ENCODE results near the gene CEMIP.

CEMIP gene

GRCh38 chr15:80856400-80856799 lies 77.2 kb downstream of the CEMIP start:
- no peak for DNase-seq (ENCODE audit: low read depth in 1 of 2, low spot score in 1 of 2)
- in situ Hi-C loops (cut with HindIII; ENCODE audit: low pct_unique_long_range_greater_than_20kb, low sequenced_read_pairs): no loop called here
- TF ChIP-seq JUND (IDR thresholded peaks at IDR 0.05; ENCODE audit: low read depth): no peak

GRCh38 chr15:80856809-80857377 lies 77.7 kb downstream of the CEMIP start:
- in situ Hi-C loops (cut with HindIII; ENCODE audit: low pct_unique_long_range_greater_than_20kb, low sequenced_read_pairs): no loop called here
- peak; percentile 62 to 75 for DNase-seq (ENCODE audit: low read depth in 1 of 2, low spot score in 1 of 2)
- TF ChIP-seq JUND (IDR thresholded peaks at IDR 0.05; ENCODE audit: low read depth): no peak

DNA sequence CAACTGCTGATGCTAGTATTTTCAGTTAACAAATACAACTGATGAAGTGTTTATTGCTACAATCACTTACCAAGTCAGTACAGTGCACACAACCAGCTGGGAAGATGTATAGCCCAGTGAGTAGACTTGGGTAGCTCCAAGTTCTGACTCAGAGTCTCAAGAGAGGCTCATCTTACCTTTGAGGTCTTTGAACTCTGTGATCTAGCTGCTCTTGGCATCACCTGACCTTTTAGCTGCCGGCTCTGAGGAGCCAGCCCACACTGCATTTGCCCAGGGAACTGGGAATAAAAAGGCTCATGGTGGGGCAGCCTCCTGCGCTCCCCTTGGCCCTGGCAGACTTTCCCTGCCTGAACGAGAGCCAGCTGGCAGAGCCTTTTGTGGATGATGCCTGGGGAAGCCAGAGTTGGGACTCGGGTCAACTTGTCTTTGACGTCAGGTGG lies 82.6 kb downstream of the CEMIP start:
- TF ChIP-seq JUND (IDR thresholded peaks at IDR 0.05; ENCODE audit: low read depth): no peak
- in situ Hi-C loops (cut with HindIII; ENCODE audit: low pct_unique_long_range_greater_than_20kb, low sequenced_read_pairs): no loop called here
- no peak for DNase-seq (ENCODE audit: low read depth in 1 of 2, low spot score in 1 of 2)

- TF ChIP-seq JUND (IDR thresholded peaks at IDR 0.05; ENCODE audit: low read depth): no peak
- in situ Hi-C loops (cut with HindIII; ENCODE audit: low pct_unique_long_range_greater_than_20kb, low sequenced_read_pairs): no loop called here
- DNase-seq (ENCODE audit: low read depth in 1 of 2, low spot score in 1 of 2): no peak
These were observed 85.5 kb downstream of the CEMIP start for GRCh38 chr15:80864666-80865065.

GRCh38 chr15:80866936-80867335 lies 87.8 kb downstream of the CEMIP start:
- DNase-seq (ENCODE audit: low read depth in 1 of 2, low spot score in 1 of 2): no peak
- in situ Hi-C loops (cut with HindIII; ENCODE audit: low pct_unique_long_range_greater_than_20kb, low sequenced_read_pairs): no loop called here
- TF ChIP-seq JUND (IDR thresholded peaks at IDR 0.05; ENCODE audit: low read depth): no peak

DNA sequence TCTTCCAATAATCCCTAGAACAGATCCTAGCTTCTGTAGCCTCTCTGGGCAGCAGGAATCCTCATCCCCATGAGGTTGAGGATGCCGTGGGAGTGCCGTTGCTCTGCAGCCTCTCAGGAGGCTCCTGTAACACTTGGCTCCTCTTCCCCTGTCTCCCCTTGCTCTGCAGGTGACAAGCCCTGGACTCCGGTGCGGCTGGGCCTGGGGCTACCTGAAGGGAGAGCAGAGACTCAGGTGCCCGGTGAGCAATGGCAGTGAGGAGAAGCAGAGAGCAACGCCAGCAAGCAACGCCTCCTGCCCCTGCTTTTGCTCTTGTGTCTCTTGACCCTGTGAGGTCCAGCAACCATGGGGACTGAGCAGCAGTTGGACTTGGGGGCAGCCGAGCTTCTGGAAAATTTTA lies 91.2 kb downstream of the CEMIP start:
- DNase-seq (ENCODE audit: low read depth in 1 of 2, low spot score in 1 of 2): no peak
- TF ChIP-seq JUND (IDR thresholded peaks at IDR 0.05; ENCODE audit: low read depth): no peak
- in situ Hi-C loops (cut with HindIII; ENCODE audit: low pct_unique_long_range_greater_than_20kb, low sequenced_read_pairs): no loop called here

DNA sequence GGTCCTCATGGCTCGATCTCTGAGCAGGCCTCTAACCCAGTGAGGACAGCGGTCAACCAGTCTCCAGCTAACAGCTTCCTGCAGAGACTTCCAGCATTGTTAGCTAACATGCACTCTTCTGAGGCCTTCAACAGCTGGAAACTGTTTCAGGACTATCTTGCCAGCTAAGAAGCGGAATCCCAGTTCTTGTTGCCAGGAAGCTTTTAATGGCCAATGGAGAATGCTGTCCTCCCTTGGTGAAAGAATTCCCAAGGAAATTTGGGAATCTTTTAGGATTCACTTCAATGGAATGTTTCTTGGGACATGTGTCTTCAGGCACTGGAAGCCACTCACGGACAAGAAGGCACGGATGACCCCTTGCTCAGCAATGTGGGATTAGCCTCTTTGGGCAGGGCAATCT lies 91.7 kb downstream of the CEMIP start:
- in situ Hi-C loops (cut with HindIII; ENCODE audit: low pct_unique_long_range_greater_than_20kb, low sequenced_read_pairs): no loop called here
- TF ChIP-seq JUND (IDR thresholded peaks at IDR 0.05; ENCODE audit: low read depth): no peak
- DNase-seq (ENCODE audit: low read depth in 1 of 2, low spot score in 1 of 2): no peak

- in situ Hi-C loops (cut with HindIII; ENCODE audit: low pct_unique_long_range_greater_than_20kb, low sequenced_read_pairs): no loop called here
- DNase-seq (ENCODE audit: low read depth in 1 of 2, low spot score in 1 of 2): no peak
- TF ChIP-seq JUND (IDR thresholded peaks at IDR 0.05; ENCODE audit: low read depth): no peak
These were observed 92.7 kb downstream of the CEMIP start for GRCh38 chr15:80871858-80872257.

- in situ Hi-C loops (cut with HindIII; ENCODE audit: low pct_unique_long_range_greater_than_20kb, low sequenced_read_pairs): no loop called here
- TF ChIP-seq JUND (IDR thresholded peaks at IDR 0.05; ENCODE audit: low read depth): no peak
- DNase-seq (ENCODE audit: low read depth in 1 of 2, low spot score in 1 of 2): no peak
These were observed 94.3 kb downstream of the CEMIP start for GRCh38 chr15:80873366-80873952.

DNA sequence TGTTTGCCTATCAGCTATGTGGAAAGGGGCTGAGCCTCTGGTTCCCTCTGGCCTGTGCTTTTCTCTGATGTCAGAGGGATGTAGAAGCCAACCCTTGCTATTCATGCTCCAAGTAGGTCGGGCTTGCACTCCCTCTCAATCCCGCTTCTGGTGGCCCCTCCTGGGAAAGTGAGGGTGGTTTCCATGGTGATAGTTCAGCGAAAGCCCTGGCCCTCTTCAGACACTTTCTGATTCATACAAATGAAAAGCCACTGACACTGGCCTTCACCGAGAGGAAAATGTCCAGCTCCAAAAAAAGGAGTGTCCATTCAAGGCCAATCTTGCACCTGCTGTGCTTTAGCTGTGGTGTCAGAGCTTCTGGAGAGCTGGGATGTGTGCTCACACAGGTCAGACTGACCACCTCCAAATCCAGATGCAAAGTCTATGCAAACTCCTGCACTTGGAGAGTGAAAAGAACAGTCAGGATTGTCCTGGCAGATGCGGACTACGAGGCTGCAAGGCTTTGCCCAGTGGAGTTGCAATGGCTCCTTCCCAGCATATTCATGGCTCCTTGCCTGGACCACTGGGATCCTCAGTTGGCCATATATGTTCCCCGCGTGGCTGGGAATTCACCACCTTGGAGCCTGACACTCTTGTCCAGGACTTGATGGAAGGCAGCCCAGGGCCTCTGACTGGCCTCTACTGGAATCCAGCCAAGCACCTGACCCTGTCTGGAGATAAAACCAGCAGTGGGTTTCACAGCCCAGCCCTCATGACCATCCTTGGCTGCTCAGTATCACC lies 96.6 kb downstream of the CEMIP start:
- no peak for DNase-seq (ENCODE audit: low read depth in 1 of 2, low spot score in 1 of 2)
- in situ Hi-C loops (cut with HindIII; ENCODE audit: low pct_unique_long_range_greater_than_20kb, low sequenced_read_pairs): no loop called here
- no peak for TF ChIP-seq JUND (IDR thresholded peaks at IDR 0.05; ENCODE audit: low read depth)

- TF ChIP-seq JUND (IDR thresholded peaks at IDR 0.05; ENCODE audit: low read depth): no peak
- in situ Hi-C loops (cut with HindIII; ENCODE audit: low pct_unique_long_range_greater_than_20kb, low sequenced_read_pairs): no loop called here
- DNase-seq (ENCODE audit: low read depth in 1 of 2, low spot score in 1 of 2): no peak
These were observed 97.1 kb downstream of the CEMIP start for GRCh38 chr15:80876348-80876674.

DNA sequence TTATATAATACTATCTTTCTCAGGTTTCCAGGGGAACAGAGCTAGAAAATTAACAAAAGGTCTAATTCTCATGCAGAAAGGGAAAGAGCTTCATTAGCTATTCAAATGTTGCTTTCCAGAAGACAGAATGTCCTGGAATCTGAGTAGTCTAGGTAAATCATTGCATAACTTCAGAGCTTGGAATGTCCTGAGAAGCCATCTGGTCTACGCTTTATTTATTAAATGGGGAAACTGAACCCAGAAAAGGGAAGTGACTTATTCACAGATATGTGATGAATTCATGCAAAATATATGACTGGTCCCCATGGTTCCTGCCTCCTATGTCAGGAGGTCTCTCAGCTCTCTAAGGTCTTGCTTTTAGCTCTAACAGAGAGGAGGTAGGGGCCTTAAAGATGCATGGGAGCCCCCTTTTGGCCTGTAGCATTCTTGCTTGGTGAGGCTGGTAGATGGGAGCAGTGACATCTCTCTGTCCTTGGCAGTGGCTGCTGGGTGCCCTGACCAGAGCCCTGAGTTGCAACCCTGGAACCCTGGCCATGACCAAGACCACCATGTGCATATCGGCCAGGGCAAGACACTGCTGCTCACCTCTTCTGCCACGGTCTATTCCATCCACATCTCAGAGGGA lies 99.2 kb downstream of the CEMIP start:
- no peak for DNase-seq (ENCODE audit: low read depth in 1 of 2, low spot score in 1 of 2)
- no peak for TF ChIP-seq JUND (IDR thresholded peaks at IDR 0.05; ENCODE audit: low read depth)
- in situ Hi-C loops (cut with HindIII; ENCODE audit: low pct_unique_long_range_greater_than_20kb, low sequenced_read_pairs): no loop called here

DNA sequence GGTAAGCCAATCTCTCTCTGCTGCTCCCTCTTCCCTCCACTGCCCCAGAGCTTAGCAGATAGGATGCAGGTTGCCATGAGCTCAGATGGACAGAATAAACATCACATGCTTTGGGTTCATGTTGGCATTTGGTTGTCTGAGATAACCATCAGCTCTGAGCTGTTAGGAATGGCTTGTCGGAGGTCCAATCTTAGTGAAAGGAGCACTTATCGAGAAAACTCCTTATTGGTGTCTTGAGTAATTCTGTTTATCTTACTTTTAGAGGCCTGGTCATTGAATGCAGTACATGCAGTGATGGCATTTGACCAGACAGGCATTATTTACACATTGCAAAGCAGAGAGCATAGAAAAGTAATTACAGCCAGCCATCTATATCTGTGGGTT lies 99.7 kb downstream of the CEMIP start:
- no peak for DNase-seq (ENCODE audit: low read depth in 1 of 2, low spot score in 1 of 2)
- no peak for TF ChIP-seq JUND (IDR thresholded peaks at IDR 0.05; ENCODE audit: low read depth)
- in situ Hi-C loops (cut with HindIII; ENCODE audit: low pct_unique_long_range_greater_than_20kb, low sequenced_read_pairs): no loop called here

All from T47D (cell line).